ENCODE measurements around the gene GSE1. TPM values are rescaled to one million over a fixed set of nuclear protein-coding genes. Genes with fewer than 3 reads are reported as not detected.
A peak's percentile ranks its signal among the peaks of the same experiment; 100 is the strongest.

The GSE1 gene
- total and polyA plus RNA-seq, 8 donors = 84.8 to 148 (median 112) TPM

GRCh38 chr16:85638695-85639409 lies 25.7 kb downstream of the GSE1 start:
- Histone ChIP-seq H3K9me3 (no peaks in the 10 kb centered on the region), H3K4me1 (peaks cover 3 to 44% of the 10 kb centered on the region in 2 donors), H3K27me3 (no peaks in the 10 kb centered on the region), H3K36me3 (peaks cover 0 to 65% of the 10 kb centered on the region in 2 donors), H3K4me3 (no peak overlapping the region), H3K27ac (no peak overlapping the region)
- ATAC-seq (no peak), DNase-seq (peak in 1 of 4 donors; percentile 76)
- TF ChIP-seq CTCF (IDR thresholded peaks at IDR 0.05) = no peak
- intact Hi-C loops (cut with DNase I) = no loop called here

GRCh38 chr16:85639529-85640253 lies 26.6 kb downstream of the GSE1 start:
- peak in 1 of 4 donors; percentile 77 for DNase-seq
- peaks cover 0 to 56% of the 10 kb centered on the region in 2 donors for H3K36me3 ChIP-seq
- intact Hi-C loops (cut with DNase I) = no loop called here
- H3K4me3 ChIP-seq = no peak overlapping the region
- peaks cover 3 to 48% of the 10 kb centered on the region in 2 donors for H3K4me1 ChIP-seq
- no peak overlapping the region for H3K27ac ChIP-seq
- no peak for ATAC-seq
- H3K9me3 ChIP-seq = no peaks in the 10 kb centered on the region
- H3K27me3 ChIP-seq = no peaks in the 10 kb centered on the region
- no peak for TF ChIP-seq CTCF (IDR thresholded peaks at IDR 0.05)

GRCh38 chr16:85640254-85640558 lies 27.1 kb downstream of the GSE1 start:
- no peak for TF ChIP-seq CTCF (IDR thresholded peaks at IDR 0.05)
- intact Hi-C loops (cut with DNase I) = no loop called here
- ATAC-seq (no peak), DNase-seq (peak in 1 of 4 donors; percentile 69)
- Histone ChIP-seq H3K27me3 (no peaks in the 10 kb centered on the region), H3K27ac (no peak overlapping the region), H3K4me1 (peaks cover 5 to 52% of the 10 kb centered on the region in 2 donors), H3K9me3 (no peaks in the 10 kb centered on the region), H3K4me3 (no peak overlapping the region), H3K36me3 (peaks cover 0 to 53% of the 10 kb centered on the region in 2 donors)

- intact Hi-C loops (cut with DNase I) = no loop called here
- no peaks in the 10 kb centered on the region for H3K27me3 ChIP-seq
- H3K36me3 ChIP-seq = peaks cover 0 to 49% of the 10 kb centered on the region in 2 donors
- ATAC-seq (no peak), DNase-seq (peak in 1 of 4 donors; percentile 79)
- H3K9me3 ChIP-seq = no peaks in the 10 kb centered on the region
- H3K4me3 ChIP-seq = no peak overlapping the region
- no peak for TF ChIP-seq CTCF (IDR thresholded peaks at IDR 0.05)
- H3K27ac ChIP-seq = no peak overlapping the region
- peaks cover 7 to 56% of the 10 kb centered on the region in 2 donors for H3K4me1 ChIP-seq
Measured at GRCh38 chr16:85640585-85640984, 27.5 kb downstream of the GSE1 start.

GRCh38 chr16:85641305-85641704 lies 28.2 kb downstream of the GSE1 start:
- Histone ChIP-seq H3K4me1 (peaks cover 7 to 56% of the 10 kb centered on the region in 2 donors), H3K9me3 (no peaks in the 10 kb centered on the region), H3K36me3 (peaks cover 0 to 44% of the 10 kb centered on the region in 2 donors), H3K27ac (no peak overlapping the region), H3K27me3 (no peaks in the 10 kb centered on the region), H3K4me3 (no peak overlapping the region)
- ATAC-seq = no peak
- DNase-seq = peak in 1 of 4 donors; percentile 72
- intact Hi-C loops (cut with DNase I) = no loop called here
- TF ChIP-seq CTCF (IDR thresholded peaks at IDR 0.05) = no peak

All from left lung (tissue), 10 donors.